SK-N-SH treated with all-trans-retinoic acid at 6 μM for 48 hours (cell line): Measurements from ENCODE around the gene MAP3K20.

Source experiments
- ATAC-seq: fragments of 200-7000 bp; cut with Tn5 transposase; 3 replicates; pipeline ENCODE4 v1.9.1; 2020; ENCODE audit warnings: mild to moderate bottlenecking, moderate library complexity
- ARNTL ChIP-seq: fragments of 450-650 bp; formaldehyde crosslinking; IDR thresholded peaks from 2 replicates; pipeline ENCODE4 v1.5.0; 2020; ENCODE audit warnings: low read depth, mild to moderate bottlenecking, moderate library complexity, borderline replicate concordance
- CREB5 ChIP-seq: fragments of 250-450 bp; sonication (Bioruptor Pico); IDR thresholded peaks from 2 replicates; pipeline ENCODE4 v1.5.1; 2020; ENCODE audit warnings: low read depth, mild to moderate bottlenecking, moderate library complexity
- CSRNP3 ChIP-seq: fragments of 250-450 bp; sonication (Bioruptor Pico); IDR thresholded peaks from 2 replicates; pipeline ENCODE4 v1.5.1; 2021; ENCODE audit warnings: mild to moderate bottlenecking, moderate library complexity
- ISL1 ChIP-seq: fragments of 250-450 bp; sonication (Bioruptor Pico); IDR thresholded peaks from 2 replicates; pipeline ENCODE4 v2.1.2; 2022; ENCODE audit warnings: mild to moderate bottlenecking, moderate library complexity
- OSR1 ChIP-seq: fragments of 250-450 bp; sonication (Bioruptor Pico); IDR thresholded peaks from 2 replicates; pipeline ENCODE4 v1.8.0; 2022; ENCODE audit warnings: moderate library complexity, mild to moderate bottlenecking, inconsistent platforms
- PATZ1 ChIP-seq: fragments of 250-450 bp; sonication (Bioruptor Pico); IDR thresholded peaks from 2 replicates; pipeline ENCODE4 v1.8.0; 2020; ENCODE audit warnings: mild to moderate bottlenecking, moderate library complexity, borderline replicate concordance
- POU6F1 ChIP-seq: fragments of 250-450 bp; sonication (Bioruptor Pico); IDR thresholded peaks from 2 replicates; pipeline ENCODE4 v1.8.0; 2021; ENCODE audit warnings: low read depth, mild to moderate bottlenecking, moderate library complexity, borderline replicate concordance
- SNAI2 ChIP-seq: fragments of 250-450 bp; sonication (Bioruptor Pico); IDR thresholded peaks from 2 replicates; pipeline ENCODE4 v1.5.0; 2020; ENCODE audit warnings: mild to moderate bottlenecking, moderate library complexity
- TCF4 ChIP-seq: fragments of 250-450 bp; sonication (Bioruptor Pico); IDR thresholded peaks from 2 replicates; pipeline ENCODE4 v1.8.0; 2021; ENCODE audit warnings: mild to moderate bottlenecking, moderate library complexity, borderline replicate concordance
- TSHZ2 ChIP-seq: fragments of 250-450 bp; sonication (Bioruptor Pico); IDR thresholded peaks from 2 replicates; pipeline ENCODE4 v1.5.0; 2020; ENCODE audit warnings: mild to moderate bottlenecking, moderate library complexity
- ZNF565 ChIP-seq: fragments of 450-650 bp; formaldehyde crosslinking; conservative IDR thresholded peaks from 2 replicates; pipeline ENCODE4 v1.5.0; 2020; ENCODE audit warnings: low read depth, mild to moderate bottlenecking, moderate library complexity
- ZNF70 ChIP-seq: fragments of 450-650 bp; formaldehyde crosslinking; IDR thresholded peaks from 2 replicates; pipeline ENCODE4 v1.5.0; 2020; ENCODE audit warnings: mild to moderate bottlenecking, moderate library complexity
- ZNF8 ChIP-seq: fragments of 450-650 bp; formaldehyde crosslinking; IDR thresholded peaks from 2 replicates; pipeline ENCODE4 v1.5.0; 2020; ENCODE audit warnings: mild to moderate bottlenecking, moderate library complexity

The MAP3K20 gene

GRCh38 chr2:173221132-173221695 lies 145.6 kb downstream of the MAP3K20 start:
- no peak for ATAC-seq

GRCh38 chr2:173221937-173222594 lies 146.4 kb downstream of the MAP3K20 start:
- ATAC-seq, result no peak
- TF ChIP-seq TSHZ2 (CRISPR knock-in tag), result no peak
- no peak for TF ChIP-seq ARNTL (CRISPR knock-in tag)
- no peak for TF ChIP-seq ISL1
- no peak for TF ChIP-seq TCF4 (CRISPR knock-in tag)
- no peak for TF ChIP-seq ZNF565 (CRISPR knock-in tag)
- no peak for TF ChIP-seq POU6F1
- TF ChIP-seq CSRNP3 (CRISPR knock-in tag), result no peak

More at GRCh38 chr2:173221132-173221695, 145.6 kb downstream of the MAP3K20 start:
- TF ChIP-seq PATZ1 (CRISPR knock-in tag), result no peak
- TF ChIP-seq ZNF70, result no peak
- no peak for TF ChIP-seq CREB5 (CRISPR knock-in tag)
- no peak for TF ChIP-seq ARNTL (CRISPR knock-in tag)
- TF ChIP-seq ZNF565 (CRISPR knock-in tag), result no peak
- TF ChIP-seq CSRNP3 (CRISPR knock-in tag), result no peak
- no peak for TF ChIP-seq OSR1 (CRISPR knock-in tag)
- TF ChIP-seq SNAI2, result no peak
- no peak for TF ChIP-seq TSHZ2 (CRISPR knock-in tag)
- TF ChIP-seq ZNF8, result no peak
